ENCODE results near the gene NTRK3. TPM values are rescaled to one million over a fixed set of nuclear protein-coding genes. Genes with fewer than 3 reads are reported as not detected.
A peak's percentile ranks its signal among the peaks of the same experiment; 100 is the strongest.

NTRK3 gene
- total RNA-seq, 1 donor from 2014 or later: 3.7 TPM

DNA sequence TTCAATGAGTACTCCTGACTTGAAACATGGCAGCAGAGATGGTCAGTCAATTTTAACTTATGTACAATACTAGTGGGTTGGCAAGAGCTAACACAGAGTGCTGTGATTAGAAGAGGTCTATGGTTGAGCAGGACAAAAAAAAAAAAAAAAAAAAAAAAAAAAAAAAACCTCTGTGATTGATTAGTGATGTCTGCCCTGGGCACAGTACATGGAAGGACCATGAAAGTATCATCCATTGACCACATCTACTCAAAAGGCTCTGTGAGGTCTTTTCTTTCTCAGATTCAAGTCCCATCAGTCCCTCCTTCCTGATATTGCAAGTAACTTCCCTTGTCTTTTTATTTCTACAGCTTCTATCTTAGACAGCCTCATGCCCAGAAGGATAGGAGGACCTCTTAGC lies 59.6 kb downstream of the NTRK3 start:
- intact Hi-C loops (cut with DNase I): no loop called here
- DNase-seq (ENCODE audit: low spot score): no peak

DNA sequence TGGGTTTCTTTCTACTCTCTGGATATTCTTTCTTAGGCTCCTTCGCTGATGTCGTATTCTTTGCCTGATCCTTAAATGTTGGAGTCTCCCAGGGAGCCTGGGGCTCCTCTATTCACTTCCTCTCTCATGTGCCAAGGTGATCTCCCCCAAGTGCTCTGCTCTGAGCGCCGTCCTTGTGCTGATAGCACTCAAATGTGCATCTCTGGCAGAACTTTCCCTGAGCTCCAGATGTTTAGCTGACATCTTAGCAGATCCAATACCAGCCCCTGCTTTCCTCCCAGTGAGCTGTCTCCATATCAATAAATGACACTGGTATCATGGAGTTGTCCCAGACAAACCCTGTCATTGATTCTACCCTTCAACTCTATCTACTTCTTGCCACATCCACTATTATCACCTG lies 62.4 kb downstream of the NTRK3 start:
- intact Hi-C loops (cut with DNase I): no loop called here
- peak; percentile 71 for DNase-seq (ENCODE audit: low spot score)

DNA sequence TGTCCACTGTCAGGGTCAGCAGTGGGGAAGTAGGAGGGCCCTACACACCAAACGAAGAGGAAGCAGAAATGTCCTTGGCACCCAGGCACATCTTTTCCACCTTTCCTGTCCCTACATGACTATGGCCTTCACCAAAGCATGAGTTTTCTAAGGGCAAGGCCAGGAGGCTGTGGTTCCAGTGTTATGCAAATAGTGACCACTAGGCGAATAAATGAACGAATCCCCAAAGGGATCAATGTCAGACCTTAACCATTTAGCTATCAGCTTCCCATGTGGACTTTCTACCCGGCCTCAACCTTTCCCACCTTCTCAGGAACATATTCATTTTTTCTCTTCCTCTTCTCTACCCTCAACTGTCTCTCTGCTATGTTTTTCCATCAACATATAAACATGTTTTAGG lies 63.1 kb downstream of the NTRK3 start:
- intact Hi-C loops (cut with DNase I): no loop called here
- DNase-seq (ENCODE audit: low spot score): peak; percentile 44

DNA sequence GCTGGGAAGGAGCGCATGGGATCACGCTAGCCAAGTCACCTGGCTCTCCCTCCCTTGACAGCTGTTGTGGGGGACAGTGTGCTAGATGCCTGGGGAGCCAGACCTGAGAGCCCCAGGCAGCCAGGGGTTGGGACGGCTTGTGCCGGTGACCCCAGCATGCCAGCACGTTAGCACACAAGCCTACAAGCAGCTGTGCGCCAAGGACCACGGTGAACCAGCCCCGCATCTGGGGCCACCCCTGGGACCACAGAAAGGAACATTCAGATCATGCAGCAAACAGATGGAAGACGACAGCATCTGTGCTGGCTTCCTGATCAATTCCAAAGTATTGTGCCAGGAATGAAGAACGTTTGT lies 64.8 kb downstream of the NTRK3 start:
- intact Hi-C loops (cut with DNase I): no loop called here
- peak; percentile 72 for DNase-seq (ENCODE audit: low spot score)

DNA sequence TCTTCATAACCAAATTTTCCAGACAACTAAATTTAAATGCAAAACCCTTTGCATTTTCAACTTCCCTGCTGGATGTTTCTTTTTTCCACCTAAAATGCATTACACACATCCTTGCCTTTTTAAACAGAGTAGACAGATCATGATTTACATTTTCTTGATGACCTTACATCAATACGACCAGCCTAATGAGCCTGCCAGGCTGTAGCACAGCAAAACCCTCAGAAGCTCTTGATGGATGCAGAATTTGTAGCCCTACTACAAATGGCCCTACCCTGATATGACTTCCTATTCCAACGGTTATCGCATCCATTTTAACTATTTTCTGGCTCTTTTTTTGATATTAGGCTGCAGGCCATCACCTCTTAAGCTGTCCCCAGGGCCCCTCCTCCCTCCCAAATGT lies 66.3 kb downstream of the NTRK3 start:
- peak; percentile 9 for DNase-seq (ENCODE audit: low spot score)
- intact Hi-C loops (cut with DNase I): no loop called here

DNA sequence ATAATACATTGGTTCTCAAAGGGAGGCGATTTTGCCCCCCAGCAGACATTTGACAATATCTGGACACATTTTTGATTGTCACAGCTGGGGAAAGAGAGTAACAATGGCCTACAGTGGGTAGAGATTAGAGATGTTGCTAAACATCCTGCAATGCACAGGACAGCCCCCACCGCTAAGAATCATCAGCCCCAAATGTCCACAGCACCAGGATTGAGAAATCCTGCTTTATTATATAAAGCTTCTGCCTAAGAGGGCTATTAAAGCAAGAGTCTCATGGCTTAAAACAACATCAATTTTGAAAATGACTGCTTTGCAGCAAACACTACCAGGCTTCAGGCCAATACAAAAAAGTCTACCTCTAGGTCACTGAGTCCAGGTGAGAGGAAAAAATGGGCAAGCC lies 68.2 kb downstream of the NTRK3 start:
- intact Hi-C loops (cut with DNase I): no loop called here
- DNase-seq (ENCODE audit: low spot score): no peak

DNA sequence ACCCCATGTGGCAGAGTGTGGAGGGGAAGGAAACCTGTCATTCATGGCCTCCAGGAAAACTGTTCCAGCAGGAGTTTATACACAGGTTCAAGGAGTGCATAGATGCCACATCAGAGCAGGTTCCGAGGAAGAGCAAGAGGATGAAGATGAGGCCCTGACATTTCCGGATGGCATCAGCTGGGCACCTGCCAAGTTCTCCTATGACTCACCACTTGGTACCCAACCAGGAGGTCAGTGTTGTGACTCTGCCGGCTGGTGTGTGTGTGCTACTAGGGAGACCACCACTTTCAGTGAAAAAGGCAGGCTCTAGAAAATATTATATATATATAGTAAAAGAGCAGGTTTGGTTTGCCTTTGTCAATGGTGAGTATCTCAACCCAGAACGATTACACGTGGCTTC lies 69.3 kb downstream of the NTRK3 start:
- intact Hi-C loops (cut with DNase I): no loop called here
- peak; percentile 70 for DNase-seq (ENCODE audit: low spot score)

DNA sequence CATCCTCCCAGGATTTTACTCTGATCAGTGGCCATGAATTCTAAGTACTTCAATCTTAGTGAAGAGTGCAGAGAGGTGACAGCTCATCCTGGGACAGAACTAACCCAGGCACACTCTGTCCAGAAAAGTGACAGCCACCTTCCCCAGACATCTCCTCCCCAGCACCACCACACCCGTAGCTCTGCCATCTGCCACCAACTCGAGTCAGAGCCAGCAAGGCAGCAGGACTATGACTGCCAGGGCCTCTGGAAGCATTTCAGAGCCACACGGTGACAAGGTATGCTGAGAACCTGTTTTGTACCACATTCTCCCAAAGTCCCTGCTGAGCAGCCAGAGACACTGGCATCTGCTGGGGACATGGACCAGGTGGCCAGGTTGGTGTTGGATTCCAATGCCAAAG lies 71.0 kb downstream of the NTRK3 start:
- intact Hi-C loops (cut with DNase I): no loop called here
- peak; percentile 19 for DNase-seq (ENCODE audit: low spot score)

DNA sequence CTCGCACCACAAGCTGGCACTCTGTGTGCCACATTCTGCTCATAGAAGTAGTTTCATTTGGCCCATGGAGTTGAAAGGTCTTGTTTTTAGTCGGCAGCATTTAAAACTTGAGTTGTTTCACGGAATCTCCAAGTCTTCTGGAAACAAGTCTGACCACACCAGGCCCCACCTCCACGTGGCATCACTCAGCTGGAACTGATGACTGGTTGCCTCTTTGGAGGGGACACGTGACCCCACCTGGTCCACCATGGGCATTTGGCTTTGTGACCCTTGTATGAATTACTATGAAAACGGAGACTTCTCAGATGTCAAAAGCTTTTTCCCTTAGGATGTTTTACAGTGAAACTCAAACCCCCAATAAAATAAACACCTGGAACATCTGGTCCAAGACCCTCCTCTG lies 74.9 kb downstream of the NTRK3 start:
- intact Hi-C loops (cut with DNase I): no loop called here
- DNase-seq (ENCODE audit: low spot score): no peak

DNA sequence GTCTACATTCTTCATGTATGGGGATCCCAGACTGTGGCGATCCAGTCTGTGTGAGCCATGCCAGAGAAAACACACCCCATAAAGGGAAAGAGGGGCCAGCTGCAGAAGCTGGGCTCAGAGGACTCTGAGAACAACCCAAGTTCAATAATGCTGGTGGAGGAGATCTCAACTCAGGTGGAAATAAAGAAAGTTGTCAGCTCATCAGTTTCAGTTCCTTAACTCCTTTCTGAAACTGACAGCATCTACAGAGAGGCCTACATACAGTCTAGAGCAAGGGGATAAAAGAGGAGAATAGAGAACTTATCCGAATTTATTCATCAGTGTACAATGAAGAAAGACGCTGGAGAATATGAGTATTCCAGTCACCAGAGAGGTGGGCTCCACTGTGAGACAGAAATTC lies 77.0 kb downstream of the NTRK3 start:
- intact Hi-C loops (cut with DNase I): no loop called here
- DNase-seq (ENCODE audit: low spot score): peak; percentile 46

DNA sequence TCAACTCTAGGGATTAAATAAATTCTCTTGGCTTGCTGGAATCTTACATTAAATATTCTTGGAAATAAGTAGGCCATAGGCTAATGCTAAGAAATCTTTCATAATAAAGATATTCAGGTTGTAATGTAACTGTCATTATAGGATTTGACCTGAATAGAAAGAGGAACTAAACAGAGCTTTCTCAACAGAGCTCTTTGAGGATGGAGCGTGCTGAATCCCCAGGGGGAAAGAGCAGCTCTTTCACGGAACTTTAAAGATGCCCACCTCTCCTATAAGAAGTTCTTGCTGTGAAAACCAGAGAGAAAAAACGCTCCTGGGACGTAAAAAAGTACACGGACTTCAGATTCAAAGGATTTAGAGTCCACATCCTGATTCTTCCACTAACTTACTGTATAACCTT lies 77.9 kb downstream of the NTRK3 start:
- intact Hi-C loops (cut with DNase I): no loop called here
- no peak for DNase-seq (ENCODE audit: low spot score)

DNA sequence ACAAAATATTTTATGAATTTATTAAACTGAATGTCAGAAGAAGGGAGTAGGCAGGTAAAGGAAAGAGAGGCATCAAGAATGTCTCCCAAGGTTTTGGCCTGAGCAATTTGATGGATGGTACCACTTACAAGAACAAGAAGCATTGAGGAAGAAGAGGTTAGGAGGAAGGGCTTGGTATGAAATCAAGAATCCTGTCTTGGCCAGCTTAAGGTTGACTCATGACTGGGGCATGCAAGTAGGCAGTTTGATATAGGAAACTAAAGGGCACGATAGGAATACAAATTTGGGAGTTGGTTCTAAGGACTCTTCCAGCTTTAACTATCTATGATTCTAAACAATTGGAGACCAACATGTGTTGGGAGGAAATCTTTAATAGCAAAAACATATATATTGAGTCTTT lies 79.1 kb downstream of the NTRK3 start:
- DNase-seq (ENCODE audit: low spot score): no peak
- intact Hi-C loops (cut with DNase I): no loop called here

DNA sequence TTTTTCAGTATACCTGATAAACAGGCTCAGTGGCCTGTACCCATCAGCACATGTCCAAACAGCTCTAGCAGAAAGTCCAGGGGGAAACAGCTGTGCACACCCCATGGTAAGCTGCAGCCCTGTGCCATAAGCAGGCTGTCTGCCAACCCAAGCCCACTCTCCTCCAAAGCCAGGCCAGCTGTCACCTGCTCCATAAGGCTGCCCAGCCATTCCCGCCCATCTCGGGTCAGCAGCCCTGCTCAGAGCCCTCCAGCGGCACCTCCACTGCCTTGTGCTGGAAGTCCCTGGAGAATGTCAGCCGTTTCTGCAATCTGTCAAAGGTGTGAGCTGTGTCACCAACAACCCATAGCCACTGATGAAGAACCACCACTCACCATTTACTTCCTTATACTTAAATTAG lies 82.0 kb downstream of the NTRK3 start:
- intact Hi-C loops (cut with DNase I): no loop called here
- peak; percentile 36 for DNase-seq (ENCODE audit: low spot score)

DNA sequence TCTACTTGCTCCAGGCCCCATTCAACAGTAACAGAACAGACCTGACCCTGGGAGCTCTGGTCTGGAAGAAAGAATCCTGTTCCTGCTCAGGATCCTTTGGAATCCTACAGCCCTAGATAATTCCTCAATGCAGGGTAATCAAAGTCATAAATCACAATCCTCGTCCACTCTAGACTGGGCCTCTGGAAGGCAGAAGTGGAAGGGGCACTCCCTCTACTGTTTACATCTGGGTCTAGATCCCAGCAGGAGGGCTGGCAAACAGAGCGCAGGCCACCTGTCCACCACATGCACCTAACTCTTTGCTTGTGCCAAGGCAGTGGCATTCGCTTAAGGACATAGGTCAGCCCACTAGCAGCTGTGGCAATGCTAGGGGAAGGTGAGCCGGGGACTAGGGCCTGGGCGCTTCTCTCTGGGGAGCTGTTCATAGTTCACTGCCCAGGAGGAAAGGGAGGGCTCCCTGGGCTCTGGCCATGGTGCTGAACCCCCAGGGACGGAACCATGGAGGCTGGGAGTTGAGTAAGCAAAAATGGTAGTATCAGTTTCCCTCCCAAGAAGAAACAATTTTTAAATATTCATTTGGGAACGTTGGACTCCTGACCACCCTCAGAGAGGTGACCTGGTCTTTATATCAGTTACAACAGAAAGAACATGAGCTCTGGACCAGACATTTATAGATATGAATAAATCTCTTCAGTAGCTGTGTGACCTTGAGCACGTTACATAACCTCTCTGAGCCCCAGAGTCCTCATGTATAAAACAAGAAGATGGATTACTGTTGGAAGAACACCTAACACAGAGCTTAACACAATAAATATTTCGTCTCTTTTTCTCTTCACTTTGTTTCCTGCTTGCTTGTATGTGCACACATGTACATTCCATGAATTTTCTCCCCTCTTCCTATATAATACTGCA lies 90.2 kb downstream of the NTRK3 start:
- intact Hi-C loops (cut with DNase I): no loop called here
- DNase-seq (ENCODE audit: low spot score): no peak

DNA sequence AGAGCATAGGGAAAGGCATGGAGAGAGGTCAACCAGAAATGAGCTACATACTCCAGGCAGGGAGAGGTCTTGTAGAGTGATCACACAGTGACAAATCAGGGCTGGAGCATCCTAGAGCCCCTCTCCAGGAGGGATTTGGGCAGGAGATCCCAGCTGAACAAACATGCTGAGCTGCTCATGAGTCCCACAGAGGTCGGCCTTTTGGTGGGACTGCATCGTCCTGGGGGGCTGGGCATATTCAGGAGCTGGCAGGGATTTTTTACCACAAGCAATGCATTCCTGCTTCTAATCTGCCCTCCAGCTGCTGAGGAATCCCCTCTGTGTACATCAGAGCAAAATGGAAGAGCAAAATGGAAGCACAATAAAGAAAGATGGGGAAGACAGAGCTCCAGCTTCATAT lies 94.9 kb downstream of the NTRK3 start:
- intact Hi-C loops (cut with DNase I): no loop called here
- no peak for DNase-seq (ENCODE audit: low spot score)

DNA sequence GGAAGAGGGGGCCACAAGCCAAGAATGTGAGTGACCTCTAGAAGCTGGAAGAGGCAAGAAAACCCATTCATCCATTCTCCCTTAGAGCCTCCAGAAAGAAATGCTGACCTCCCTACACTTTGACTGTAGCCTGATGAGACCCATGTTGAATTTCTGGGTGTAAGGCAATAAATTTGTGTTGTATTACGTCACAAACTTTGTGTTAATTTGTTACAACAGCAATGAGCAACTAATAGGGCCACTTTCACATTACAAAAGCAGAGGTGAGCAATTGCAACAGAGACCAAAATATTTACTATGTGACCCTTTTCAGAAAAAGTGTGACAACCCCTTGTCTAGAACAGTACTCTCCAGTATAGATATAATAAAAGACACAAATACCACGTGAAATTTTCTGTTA lies 101.2 kb downstream of the NTRK3 start:
- intact Hi-C loops (cut with DNase I): no loop called here
- DNase-seq (ENCODE audit: low spot score): no peak

DNA sequence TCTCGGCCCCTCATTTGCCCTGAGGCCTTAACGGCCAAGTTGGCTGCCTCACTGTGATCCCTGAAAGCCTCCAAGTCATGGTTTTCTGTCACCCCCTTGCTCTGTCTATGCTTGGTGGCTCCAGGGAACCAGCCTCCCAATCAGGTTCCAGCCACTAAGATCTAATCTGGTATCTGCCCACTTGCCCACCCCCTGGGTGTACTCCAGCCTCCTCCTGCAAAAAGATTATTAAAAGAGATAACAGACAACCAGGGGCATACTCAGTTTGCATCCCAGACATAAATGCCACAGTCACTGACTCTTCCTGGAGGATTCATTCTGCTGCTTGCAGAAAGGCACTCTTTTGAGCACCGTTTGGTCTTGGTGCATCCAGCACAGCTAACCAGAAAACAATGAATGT lies 103.9 kb downstream of the NTRK3 start:
- intact Hi-C loops (cut with DNase I): no loop called here
- DNase-seq (ENCODE audit: low spot score): no peak

DNA sequence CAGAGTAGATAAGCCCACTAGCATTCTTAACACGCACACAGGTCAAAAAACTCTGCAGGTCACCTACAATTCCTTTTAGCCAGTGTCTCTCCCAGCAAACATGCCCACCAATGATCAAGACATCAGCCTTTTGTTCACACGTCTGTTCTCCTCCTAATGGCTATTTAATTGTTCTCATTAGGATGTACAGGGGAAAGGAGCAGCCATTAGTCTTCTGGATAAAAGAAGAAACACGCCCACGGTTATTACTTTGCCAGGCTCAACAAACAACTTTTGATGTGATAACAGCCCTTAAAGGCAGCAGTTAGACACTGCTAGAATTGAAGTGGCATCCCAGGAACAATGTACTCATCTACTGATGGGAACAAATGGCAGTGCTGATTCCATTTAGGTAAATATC lies 108.8 kb downstream of the NTRK3 start:
- no peak for DNase-seq (ENCODE audit: low spot score)
- intact Hi-C loops (cut with DNase I): no loop called here

DNA sequence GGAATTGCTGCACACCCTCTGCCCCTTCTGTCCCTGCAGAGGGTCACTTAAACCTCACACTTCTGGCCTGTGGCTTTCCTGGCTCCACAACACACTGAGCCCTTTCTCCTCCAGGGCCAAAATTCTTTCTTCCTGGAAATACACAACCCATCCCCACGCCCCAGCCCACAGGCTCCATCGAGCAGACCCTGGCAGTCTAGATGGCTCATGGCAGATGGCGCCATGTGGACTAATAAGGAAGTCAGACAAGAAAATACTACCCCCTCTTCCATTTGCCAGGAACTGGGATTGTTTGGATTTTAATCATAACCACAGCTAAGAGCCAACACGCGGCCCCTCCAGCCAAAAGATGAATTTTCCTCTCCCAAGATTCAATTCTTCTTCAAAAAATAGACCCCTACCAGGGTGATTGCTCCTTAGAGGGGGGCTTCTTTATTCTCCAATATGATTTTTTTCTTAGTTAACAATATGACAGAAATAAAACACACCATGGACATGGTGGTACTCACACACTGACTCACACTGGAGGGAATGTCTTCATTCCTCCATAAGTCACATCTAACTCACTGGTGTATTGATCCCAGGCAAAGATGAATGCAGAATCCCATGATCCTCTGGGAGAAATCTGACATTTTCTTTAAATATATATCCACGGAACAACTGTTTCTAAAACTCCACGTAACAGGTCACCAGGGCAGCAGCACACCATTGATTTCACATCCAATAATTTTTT lies 111.5 kb downstream of the NTRK3 start:
- intact Hi-C loops (cut with DNase I): no loop called here
- DNase-seq (ENCODE audit: low spot score): no peak

DNA sequence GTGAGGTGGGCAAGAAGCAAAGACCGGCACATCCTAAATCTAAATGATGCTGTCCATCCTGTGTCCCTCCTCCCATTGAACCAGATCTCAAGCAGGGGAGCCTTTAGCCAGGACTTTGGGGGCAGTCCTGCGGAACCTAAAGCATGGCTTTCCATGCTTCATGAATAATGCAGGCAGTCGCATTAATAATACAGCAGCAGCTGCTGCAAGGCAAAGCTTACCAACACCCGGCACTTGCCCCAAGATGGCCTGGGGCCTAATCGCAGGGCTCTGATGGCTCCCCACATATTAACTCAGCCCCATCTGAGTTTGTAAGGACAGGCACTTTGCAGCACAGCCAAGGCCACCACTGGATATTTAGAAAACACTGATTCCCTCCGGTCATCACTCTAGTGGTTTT lies 114.4 kb downstream of the NTRK3 start:
- intact Hi-C loops (cut with DNase I): no loop called here
- no peak for DNase-seq (ENCODE audit: low spot score)

DNA sequence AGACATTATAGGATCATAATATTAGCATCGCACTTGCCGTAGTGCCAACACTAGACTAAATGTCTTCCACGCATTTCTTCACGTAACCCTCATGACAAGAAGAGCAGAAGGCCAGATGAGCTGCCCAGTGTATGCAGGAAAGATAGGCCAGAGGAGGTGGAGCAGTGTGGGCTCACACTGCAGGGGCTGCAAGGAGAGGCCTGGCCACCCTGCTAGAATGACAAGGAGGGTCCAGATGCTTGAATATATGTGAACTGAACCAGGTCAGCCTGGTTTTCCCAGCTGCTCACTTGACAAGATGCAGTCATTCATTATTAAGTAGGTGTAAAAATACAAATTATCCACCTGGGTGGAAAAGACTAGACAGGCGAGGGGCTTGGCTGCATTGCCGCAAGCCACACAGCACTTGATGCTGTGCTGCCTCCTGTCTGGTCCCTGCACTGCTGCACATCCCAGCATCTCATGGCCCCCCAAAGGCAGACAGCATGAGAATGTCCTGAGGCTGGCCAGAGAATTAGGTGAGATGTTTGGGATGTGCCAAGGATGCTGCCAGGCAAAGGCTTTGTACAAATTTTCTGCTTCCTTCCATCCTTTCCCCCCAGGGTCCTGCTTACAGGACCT lies 115.2 kb downstream of the NTRK3 start:
- no peak for DNase-seq (ENCODE audit: low spot score)
- intact Hi-C loops (cut with DNase I): no loop called here
